Vagina (tissue), 2 donors: ENCODE measurements around the gene NBPF3.

Experiments used
- CTCF ChIP-seq, 3 experiments: fragments of 450-650 bp in 2 of 3; fragments of 200-600 bp in 1 of 3; sonication (generic) in 1 of 3; IDR thresholded peaks; one replicate each; pipeline ENCODE4 v1.5.1; 2017 to 2019; ENCODE audit warnings: antibody characterized with exemption in 3 of 3, mild to moderate bottlenecking in 2 of 3, moderate library complexity in 2 of 3
- POLR2A ChIP-seq, 2 donors: fragments of 450-650 bp; IDR thresholded peaks; one replicate each; pipeline ENCODE4 v1.6.1; 2017; ENCODE audit warnings: antibody characterized with exemption in 2 of 2, mild to moderate bottlenecking in 2 of 2, moderate library complexity in 2 of 2
- POLR2AphosphoS5 ChIP-seq, 2 donors: sonication (generic); formaldehyde crosslinking; IDR thresholded peaks; one replicate each; pipeline ENCODE4 v1.9.0; 2017; ENCODE audit warnings: antibody characterized with exemption in 2 of 2, mild to moderate bottlenecking in 2 of 2, low read depth in 1 of 2; ENCODE audit not compliant: insufficient read depth in 1 of 2

- TF ChIP-seq CTCF (IDR thresholded peaks at IDR 0.05) = no peak
- no peak for TF ChIP-seq POLR2A (IDR thresholded peaks at IDR 0.05)
- no peak for TF ChIP-seq POLR2AphosphoS5 (IDR thresholded peaks at IDR 0.05; ENCODE audit: insufficient read depth in 1 of 2, low read depth in 1 of 2)
Measured at GRCh38 chr1:21524220-21524619, 84.3 kb downstream of the NBPF3 start.
